Sciatic nerve (tissue), 2 donors: ENCODE measurements around the gene BPIFB6. TPM values are rescaled to one million over a fixed set of nuclear protein-coding genes. Genes with fewer than 3 reads are reported as not detected.
A peak's percentile ranks its signal among the peaks of the same experiment; 100 is the strongest.

Experiments
- ATAC-seq: fragments of 200-7000 bp; cut with Tn5 transposase; one replicate; pipeline ENCODE4 v1.9.1; 2020; ENCODE audit warnings: mild to moderate bottlenecking, moderate library complexity
- DNase-seq: peaks from one replicate; pipeline ENCODE4 v3.0.0-alpha.2; 2020; ENCODE audit warnings: low spot score
- intact Hi-C: fragments of 100-400 bp; cut with DNase I; formaldehyde crosslinking; loops from one replicate; pipeline ENCODE4 v1.14.2; 2022
- total RNA-seq: library from RNA; stranded (reverse); fragmentation: NEBNext Ultra II Directional; extraction: Animal tissue kit (Norgen Biotek cat#: 25700); gene quantifications from one replicate; pipeline ENCODE4 v1.2.1, GENCODE V29; 2021
- donor health status: DM: no; HTN: no; CAD: no.
- donor health status: DM: no; HTN: no; CAD: no.

Gene BPIFB6
- total RNA-seq, 1 donor from 2014 or later: not detected

DNA sequence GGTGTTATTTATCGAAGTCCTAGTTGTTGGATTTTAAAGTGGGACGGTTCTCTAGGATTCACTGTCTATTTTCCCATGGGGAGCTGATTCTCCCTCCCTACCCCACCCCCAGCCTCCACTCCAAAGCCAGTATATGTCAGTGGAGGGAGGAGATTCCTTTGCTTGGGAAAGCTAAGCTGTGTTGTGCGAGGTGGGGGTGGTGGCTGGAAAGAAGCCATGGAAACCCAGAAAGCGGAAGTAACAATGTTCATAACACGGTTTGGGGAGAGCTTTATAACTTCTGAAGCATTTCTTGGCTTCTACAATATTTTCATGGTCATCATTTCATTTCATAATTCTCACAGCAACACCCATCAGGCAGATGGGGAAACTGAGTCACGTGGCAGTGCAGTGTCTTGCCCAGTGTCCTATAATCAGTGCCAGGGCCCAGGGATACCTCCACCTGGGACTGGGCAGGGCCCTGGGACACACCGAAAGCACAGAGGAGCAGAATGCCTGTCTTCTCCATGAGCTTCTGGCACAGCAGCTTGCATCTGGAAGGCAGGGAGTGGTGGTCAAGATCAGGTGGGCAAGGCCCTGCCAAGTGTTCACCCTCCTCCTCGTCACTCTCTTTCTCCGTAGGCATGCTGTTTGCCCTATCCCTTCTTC lies 31.7 kb upstream of the BPIFB6 start:
- intact Hi-C loops: no loop called here
- ATAC-seq: peak; percentile 20
- DNase-seq: no peak

DNA sequence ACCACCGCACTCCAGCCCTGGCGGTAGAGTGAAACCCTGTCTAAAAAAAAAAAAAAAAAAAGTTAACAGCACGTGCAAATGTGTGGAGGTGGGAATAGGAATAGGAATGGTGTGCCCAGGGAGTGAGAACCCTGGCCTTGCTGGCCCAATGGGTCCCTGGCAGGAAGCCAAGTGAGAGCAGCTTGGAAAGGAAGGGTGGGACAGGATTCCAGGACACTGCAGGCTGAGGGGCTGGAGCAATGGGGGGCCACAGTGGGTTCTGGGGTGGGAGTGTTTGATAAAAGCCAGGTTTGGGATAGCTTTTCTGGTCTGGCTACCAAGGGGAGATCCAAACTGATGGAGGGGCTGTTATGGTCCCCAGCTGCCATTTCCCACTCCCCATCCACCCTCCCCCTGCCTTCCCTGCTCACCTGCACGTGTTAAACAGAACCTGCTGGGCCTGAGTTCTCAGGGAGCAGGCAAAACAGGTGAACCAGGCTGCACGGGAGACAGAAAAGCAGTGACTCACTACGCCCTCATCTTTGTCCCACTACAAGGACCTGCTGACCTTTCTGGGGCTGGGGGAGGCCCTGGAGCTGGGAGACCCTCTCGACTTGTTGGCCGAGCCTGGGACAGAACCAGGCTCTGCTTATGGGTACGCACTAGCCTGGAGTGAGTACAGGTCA lies 30.5 kb upstream of the BPIFB6 start:
- intact Hi-C loops: no loop called here
- ATAC-seq (no peak), DNase-seq (no peak)

- ATAC-seq (no peak), DNase-seq (no peak)
- intact Hi-C loops: no loop called here
Observed at GRCh38 chr20:33002087-33002808, 29.2 kb upstream of the BPIFB6 start.

- DNase-seq (no peak), ATAC-seq (no peak)
- intact Hi-C loops: no loop called here
Observed at GRCh38 chr20:33004141-33004751, 27.2 kb upstream of the BPIFB6 start, which contains the start of gene SUN5. SUN5 (minus strand) TSS chr20:33004433; CDS start chr20:33004340, 93 bp downstream.

- ATAC-seq (no peak), DNase-seq (no peak)
- intact Hi-C loops: no loop called here
Observed at GRCh38 chr20:33005132-33005566, 26.3 kb upstream of the BPIFB6 start.

GRCh38 chr20:33005908-33006775 lies 25.3 kb upstream of the BPIFB6 start:
- no peak for DNase-seq

DNA sequence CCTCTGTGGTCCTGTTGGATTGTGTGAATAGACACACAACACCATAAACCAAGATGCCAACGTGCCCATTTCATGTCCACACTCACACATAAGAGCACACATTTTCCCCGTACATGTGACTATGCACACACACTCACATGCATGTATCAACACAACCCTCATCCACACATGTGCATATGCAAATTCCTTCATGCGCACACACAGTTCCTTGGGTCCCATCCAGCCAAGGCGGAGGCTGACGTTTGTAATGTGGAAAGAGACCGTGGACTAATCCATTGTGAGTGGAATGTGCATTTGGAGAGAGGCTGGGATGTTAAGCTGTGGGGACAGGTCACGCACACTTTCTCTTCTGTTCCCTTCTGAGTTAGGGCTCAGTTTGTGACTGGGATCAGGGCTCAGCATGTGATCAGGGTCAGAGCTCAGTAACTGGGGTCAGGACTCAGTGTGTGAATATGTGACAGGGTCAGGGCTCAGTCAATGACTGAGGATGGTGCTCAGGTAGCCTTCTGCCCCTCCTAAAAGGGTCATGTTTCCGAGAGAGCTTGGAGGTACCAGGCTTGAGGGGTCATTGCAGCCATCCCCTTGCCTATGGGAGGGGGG lies 24.6 kb upstream of the BPIFB6 start:
- DNase-seq (no peak), ATAC-seq (no peak)

More at GRCh38 chr20:33005908-33006775, 25.3 kb upstream of the BPIFB6 start:
- no peak for ATAC-seq
- intact Hi-C loops: no loop called here

GRCh38 chr20:33007376-33008335 lies 23.8 kb upstream of the BPIFB6 start, which contains the start of gene BPIFB2:
BPIFB2 (plus strand) TSS chr20:33007704; CDS start chr20:33008575, 871 bp downstream.
- ATAC-seq (no peak), DNase-seq (no peak)
- intact Hi-C loops: no loop called here

More for the DNA sequence above, 24.6 kb upstream of the BPIFB6 start:
- intact Hi-C loops: no loop called here

DNA sequence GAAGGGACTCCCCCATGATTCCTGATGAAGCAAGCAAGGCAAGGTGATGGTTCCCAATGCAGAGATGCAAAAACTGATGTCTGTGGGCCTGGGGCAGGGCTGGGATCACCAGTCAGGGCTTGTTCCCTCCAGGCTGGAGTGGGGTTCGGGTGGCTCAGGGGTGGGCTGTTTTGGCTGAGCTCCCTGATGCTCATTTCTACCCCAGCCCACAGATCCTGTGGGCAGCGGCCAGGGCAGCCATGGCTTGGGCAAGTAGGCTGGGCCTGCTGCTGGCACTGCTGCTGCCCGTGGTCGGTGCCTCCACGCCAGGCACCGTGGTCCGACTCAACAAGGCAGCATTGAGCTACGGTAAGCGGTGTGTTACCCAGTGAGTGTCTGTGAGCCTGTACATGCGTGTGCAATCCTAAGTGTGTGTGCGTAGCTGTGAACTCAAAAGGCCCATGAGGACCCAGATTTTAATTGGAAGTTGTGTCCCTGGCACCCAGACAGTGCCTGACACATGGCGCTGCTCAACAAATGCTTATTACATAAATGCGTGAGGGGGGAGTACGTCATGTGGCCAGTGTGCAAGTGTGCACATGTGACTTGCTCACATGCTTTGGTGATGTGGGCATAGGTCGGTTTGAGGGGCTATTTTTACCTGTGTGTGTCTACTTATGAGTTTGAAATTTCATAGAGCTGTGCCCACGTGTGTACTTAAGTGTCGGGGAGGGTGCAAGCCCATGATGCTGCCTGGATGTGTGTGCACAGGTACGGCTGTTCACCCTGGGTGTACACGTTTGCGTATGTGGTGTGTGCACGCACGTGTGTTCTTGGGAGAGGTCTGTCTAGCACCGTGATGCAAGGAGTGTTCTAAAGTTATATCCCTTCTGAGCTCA lies 22.9 kb upstream of the BPIFB6 start:
- intact Hi-C loops: no loop called here
- no peak for ATAC-seq
- no peak for DNase-seq

- DNase-seq (no peak), ATAC-seq (no peak)
- intact Hi-C loops: no loop called here
Observed at GRCh38 chr20:33009214-33010132, 22.0 kb upstream of the BPIFB6 start.

GRCh38 chr20:33010133-33010504 lies 21.3 kb upstream of the BPIFB6 start:
- DNase-seq (no peak), ATAC-seq (no peak)
- intact Hi-C loops: no loop called here

DNA sequence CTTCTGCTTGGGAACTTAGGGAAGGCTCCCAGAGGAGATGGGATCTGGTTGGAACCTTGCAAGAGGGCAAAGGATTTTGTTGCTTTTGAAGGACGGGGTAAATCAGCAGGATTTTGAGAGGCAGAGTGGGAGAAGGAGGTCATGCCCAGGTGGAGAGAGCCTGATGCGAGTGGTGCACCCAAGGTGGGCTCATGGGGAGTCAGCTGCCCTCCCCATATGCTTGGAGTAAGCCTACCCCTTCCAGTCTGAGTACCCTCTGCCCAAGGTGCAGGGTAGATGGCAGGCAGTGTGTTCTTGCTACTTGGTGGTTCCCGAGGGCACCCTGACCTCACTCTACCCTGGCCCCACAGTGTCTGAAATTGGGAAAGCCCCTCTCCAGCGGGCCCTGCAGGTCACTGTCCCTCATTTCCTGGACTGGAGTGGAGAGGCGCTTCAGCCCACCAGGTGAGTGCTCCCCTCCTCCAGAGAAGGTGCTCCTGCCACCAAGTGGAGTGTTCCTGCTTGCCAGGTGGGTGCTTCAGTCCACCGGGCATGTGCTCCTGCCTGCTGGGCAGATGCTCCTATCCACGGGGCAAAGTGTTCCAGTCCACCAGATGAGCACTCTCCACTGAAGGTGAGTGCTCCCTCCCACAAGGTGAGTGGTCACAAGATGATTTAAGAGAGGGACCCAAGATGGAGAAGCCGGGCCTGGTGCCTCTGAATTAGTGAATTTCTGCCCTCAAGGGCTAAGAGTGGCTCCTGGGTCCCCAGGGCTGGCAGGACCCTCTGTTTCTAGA lies 20.6 kb upstream of the BPIFB6 start:
- no peak for ATAC-seq
- DNase-seq: no peak
- intact Hi-C loops: no loop called here

DNA sequence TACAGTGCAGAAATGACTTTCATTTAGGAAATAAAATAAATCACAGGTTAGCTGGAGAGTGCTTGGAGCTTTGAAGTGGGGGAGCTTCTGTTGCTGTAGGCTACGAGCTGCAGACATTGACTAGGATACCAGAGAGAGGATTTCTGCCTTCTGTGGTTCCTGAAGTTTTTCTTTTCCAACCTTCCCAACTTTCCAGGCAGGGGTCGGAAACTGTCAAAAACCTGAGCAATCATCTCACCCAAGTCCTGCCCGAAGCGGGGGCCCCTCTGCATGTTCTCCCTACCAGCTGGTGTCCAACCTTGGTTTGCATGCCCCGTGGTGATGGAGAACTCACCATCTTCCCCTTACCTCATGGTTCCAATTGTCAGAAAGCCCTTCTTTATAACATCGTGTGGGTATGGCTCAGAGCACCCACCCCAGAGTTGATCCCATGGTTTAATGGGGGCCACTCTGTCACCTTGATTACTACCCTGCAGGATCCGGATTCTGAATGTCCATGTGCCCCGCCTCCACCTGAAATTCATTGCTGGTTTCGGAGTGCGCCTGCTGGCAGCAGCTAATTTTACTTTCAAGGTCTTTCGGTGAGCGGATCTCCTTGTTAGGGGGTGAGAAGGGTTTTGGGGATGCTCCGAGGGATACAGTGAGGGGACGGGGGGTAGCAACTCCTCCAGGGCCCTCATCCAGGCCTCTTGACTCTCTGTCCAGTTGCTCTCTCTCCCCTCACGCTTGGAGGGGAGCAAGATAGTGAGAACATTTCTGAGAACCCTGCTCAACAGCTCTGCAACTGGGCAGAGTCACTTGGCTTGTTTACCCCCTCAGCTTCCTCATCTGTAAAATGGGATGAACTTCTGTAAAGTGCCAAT lies 18.9 kb upstream of the BPIFB6 start:
- intact Hi-C loops: no loop called here
- DNase-seq (no peak), ATAC-seq (no peak)
